ENCODE results near the gene CHCHD3.

Gene CHCHD3

DNA sequence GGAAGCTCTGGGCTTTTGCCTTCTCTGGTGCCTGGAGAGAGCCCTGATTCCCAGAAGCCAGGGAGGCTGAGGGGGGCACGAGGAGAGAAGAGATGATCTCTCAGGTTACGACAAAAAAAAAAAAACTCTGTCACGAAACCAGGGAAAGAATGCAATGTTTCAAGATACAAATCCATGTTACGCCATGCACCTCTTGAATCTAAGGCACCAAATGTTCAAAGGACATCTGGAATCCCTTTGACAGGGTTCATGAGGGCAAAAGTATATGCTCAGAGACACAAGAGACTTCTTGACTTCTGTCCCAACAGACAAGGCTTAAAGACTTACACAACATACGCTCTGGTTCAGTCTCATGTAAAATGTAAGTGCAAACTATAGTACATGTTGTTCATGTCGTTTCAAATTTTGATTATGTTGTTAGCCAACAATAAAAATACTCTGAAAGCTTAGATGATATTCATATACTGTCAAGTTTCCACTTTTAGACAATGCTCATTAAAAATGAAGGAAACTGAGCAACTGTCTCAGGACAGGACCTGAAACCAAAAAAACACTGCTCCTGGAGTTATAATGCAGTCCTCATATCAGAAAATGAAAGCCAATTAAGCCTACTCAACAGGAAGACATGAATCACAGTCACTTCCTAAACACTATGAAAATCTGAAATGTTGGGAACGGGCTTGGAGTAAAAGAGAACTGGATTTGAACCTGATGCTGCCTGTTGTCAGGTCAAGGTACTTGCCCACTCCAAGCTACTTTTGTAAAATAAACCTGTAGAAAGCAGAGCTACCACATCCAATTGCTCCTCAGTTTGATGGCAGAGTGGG, 72.3 kb downstream of the CHCHD3 start:
- no peak for DNase-seq (ENCODE audit: extremely low spot score)
- ChIA-PET POLR2A (no interaction called here), CTCF (interaction anchor here (1.1 to 1.9 kb wide), 3 partner anchors 8 to 42 kb away, joined by 3 to 4 read pairs (median 4); no protein-coding TSS in a partner anchor)
- TF ChIP-seq, protein P1, sequence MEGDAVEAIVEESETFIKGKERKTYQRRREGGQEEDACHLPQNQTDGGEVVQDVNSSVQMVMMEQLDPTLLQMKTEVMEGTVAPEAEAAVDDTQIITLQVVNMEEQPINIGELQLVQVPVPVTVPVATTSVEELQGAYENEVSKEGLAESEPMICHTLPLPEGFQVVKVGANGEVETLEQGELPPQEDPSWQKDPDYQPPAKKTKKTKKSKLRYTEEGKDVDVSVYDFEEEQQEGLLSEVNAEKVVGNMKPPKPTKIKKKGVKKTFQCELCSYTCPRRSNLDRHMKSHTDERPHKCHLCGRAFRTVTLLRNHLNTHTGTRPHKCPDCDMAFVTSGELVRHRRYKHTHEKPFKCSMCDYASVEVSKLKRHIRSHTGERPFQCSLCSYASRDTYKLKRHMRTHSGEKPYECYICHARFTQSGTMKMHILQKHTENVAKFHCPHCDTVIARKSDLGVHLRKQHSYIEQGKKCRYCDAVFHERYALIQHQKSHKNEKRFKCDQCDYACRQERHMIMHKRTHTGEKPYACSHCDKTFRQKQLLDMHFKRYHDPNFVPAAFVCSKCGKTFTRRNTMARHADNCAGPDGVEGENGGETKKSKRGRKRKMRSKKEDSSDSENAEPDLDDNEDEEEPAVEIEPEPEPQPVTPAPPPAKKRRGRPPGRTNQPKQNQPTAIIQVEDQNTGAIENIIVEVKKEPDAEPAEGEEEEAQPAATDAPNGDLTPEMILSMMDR (IDR thresholded peaks at IDR 0.05; ENCODE audit: control extremely low read depth, extremely low read depth, low read depth, missing control alignments), result no peak

DNA sequence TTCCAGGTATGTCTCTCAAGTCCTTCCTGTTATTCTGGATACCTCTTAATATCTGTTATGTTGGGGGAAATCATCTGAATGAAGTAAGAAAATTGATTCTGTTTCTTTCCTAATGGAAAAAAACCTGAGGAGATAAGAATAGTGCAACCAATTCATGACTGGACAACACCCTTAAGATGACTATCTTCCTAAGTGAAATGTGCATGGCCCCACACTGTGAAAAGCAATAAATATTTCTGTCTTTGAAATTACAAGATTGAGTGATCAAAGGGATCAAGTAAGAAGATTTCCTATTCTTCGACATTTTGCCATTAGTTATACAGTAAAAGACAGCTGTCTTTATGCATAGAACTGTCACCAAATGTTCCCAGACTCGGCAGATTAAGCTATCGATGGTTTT, 73.9 kb downstream of the CHCHD3 start:
- ChIA-PET CTCF (interaction anchor here (1.3 kb wide), 1 partner anchor 44 kb away, joined by 3 read pairs; no protein-coding TSS in a partner anchor), POLR2A (no interaction called here)
- TF ChIP-seq, protein P1 (IDR thresholded peaks at IDR 0.05; ENCODE audit: control extremely low read depth, extremely low read depth, low read depth, missing control alignments), result no peak
- no peak for DNase-seq (ENCODE audit: extremely low spot score)

DNA sequence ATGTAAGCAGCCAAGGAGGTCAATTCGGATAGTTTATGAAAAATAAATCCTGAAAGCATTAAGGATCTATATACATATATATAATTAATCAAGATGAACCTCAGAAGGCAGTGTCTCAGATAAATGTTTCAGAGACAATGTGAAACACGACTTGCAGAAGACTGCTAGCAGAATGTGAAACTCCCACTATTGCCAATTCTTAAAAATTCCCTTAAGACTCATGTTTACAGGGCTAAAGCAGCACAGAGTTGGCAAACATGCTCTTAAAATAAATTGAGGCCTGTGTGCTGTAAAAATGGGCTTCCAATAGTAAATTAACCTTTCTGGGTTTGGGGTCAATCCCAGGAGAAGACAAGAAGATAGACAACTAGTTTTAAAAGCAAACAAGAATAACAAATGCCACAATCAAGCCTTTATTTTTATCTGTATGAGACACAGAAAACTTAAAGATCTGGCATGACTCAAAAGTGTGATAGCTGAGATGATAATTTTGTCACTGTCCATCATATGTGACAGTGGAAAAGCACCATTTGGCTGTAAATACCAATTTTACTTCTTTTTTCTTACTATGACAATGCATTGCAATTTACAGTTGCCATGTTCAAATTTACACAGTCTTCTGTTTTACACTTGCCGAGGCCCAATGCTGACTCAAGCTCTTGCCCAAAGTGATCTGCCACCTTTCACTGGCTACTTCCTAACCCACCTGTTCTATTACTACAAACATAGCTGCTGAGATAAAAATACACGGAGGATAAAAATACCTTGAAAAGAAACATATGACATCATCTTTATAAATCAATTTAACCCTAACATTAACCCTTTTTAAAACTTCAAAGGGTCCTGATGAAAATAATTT, 78.6 kb downstream of the CHCHD3 start:
- TF ChIP-seq, protein P1 (IDR thresholded peaks at IDR 0.05; ENCODE audit: control extremely low read depth, extremely low read depth, low read depth, missing control alignments), result no peak
- no peak for DNase-seq (ENCODE audit: extremely low spot score)
- POLR2A ChIA-PET, result no interaction called here
- CTCF ChIA-PET, result interaction anchor here (1.4 kb wide), 1 partner anchor 11 kb away, joined by 7 read pairs; no protein-coding TSS in a partner anchor

DNA sequence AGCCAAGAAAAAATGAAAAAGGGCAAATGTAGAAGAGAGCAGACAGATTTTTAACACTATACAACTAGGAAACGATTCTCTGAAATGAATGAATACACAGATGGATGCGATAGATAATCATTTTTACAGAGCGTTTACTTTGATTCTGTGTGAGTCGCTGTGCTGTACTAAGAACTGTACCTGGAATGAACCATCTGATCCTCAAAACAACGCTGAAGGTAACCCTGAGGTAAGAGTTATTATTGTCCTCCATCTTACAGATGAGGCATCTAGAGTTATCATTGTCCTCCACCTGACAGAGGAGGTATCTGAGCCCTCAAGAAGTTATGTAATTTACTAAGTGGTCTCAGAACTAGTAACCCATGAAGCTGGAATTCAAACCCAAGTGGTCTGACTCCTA, 80.2 kb downstream of the CHCHD3 start:
- no peak for DNase-seq (ENCODE audit: extremely low spot score)
- ChIA-PET CTCF (interaction anchor here (1.8 to 2.3 kb wide), 2 partner anchors 8 to 10 kb away, joined by 4 to 6 read pairs; no protein-coding TSS in a partner anchor), POLR2A (no interaction called here)
- TF ChIP-seq, protein P1 (IDR thresholded peaks at IDR 0.05; ENCODE audit: control extremely low read depth, extremely low read depth, low read depth, missing control alignments), result no peak

DNA sequence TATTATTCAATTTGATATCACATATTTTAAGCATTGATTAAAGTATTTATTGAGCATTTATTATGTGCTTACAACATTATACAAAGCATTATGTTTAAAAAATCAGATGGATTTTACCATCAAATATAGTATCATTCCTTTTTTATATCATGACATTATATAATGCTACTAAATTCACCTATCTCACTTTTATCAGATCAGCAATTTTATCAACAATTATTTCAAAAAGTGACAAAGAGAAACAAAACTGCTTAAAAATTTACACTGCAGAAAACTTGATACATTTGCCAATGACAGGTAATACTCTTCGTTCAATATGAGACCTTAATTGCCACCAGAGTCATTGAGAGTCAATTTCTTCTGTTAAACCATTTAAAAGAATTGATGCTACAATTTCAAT, 82.0 kb downstream of the CHCHD3 start:
- ChIA-PET CTCF (no interaction called here), POLR2A (no interaction called here)
- no peak for DNase-seq (ENCODE audit: extremely low spot score)
- TF ChIP-seq, protein P1 (IDR thresholded peaks at IDR 0.05; ENCODE audit: control extremely low read depth, extremely low read depth, low read depth, missing control alignments), result no peak

DNA sequence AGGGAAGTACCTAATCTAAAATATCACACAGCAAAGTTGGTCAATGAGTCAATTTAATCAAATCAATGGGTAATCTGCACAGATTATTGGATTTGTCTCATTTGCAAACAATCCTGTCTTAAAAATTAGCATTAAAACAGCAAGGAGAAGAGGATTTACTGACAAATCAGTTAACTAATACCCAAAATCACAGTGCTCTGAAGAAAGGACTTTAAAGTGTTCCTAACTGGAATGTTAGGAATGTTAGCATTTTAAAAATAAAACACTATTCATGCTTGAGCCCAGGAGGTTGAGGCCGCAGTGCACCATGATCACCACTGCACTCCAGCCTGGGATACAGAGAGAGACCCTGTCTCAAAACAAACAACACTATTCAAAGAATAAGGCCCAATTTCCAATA, 83.1 kb downstream of the CHCHD3 start:
- ChIA-PET POLR2A (no interaction called here), CTCF (no interaction called here)
- TF ChIP-seq, protein P1 (IDR thresholded peaks at IDR 0.05; ENCODE audit: control extremely low read depth, extremely low read depth, low read depth, missing control alignments), result no peak
- DNase-seq (ENCODE audit: extremely low spot score), result no peak
